Measurements from ENCODE around the gene RNASET2.

- TF ChIP-seq CTCF (IDR thresholded peaks at IDR 0.05; ENCODE audit: insufficient read depth, low read length) = no peak
- TF ChIP-seq, protein P1, sequence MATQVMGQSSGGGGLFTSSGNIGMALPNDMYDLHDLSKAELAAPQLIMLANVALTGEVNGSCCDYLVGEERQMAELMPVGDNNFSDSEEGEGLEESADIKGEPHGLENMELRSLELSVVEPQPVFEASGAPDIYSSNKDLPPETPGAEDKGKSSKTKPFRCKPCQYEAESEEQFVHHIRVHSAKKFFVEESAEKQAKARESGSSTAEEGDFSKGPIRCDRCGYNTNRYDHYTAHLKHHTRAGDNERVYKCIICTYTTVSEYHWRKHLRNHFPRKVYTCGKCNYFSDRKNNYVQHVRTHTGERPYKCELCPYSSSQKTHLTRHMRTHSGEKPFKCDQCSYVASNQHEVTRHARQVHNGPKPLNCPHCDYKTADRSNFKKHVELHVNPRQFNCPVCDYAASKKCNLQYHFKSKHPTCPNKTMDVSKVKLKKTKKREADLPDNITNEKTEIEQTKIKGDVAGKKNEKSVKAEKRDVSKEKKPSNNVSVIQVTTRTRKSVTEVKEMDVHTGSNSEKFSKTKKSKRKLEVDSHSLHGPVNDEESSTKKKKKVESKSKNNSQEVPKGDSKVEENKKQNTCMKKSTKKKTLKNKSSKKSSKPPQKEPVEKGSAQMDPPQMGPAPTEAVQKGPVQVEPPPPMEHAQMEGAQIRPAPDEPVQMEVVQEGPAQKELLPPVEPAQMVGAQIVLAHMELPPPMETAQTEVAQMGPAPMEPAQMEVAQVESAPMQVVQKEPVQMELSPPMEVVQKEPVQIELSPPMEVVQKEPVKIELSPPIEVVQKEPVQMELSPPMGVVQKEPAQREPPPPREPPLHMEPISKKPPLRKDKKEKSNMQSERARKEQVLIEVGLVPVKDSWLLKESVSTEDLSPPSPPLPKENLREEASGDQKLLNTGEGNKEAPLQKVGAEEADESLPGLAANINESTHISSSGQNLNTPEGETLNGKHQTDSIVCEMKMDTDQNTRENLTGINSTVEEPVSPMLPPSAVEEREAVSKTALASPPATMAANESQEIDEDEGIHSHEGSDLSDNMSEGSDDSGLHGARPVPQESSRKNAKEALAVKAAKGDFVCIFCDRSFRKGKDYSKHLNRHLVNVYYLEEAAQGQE (IDR thresholded peaks at IDR 0.05; ENCODE audit: insufficient replicate concordance, low read depth) = no peak
- TF ChIP-seq POLR2AphosphoS5 (IDR thresholded peaks at IDR 0.05; ENCODE audit: low read depth) = no peak
These were observed 56.1 kb downstream of the RNASET2 start for GRCh38 chr6:166900130-166900708.

All from HL-60 (cell line).